Ovary (tissue), 9 donors: ENCODE measurements around the gene PPL. TPM values are rescaled to one million over a fixed set of nuclear protein-coding genes. Genes with fewer than 3 reads are reported as not detected.
"Not testable (repeated sequence)": the region's sequence is repeated elsewhere in the genome, so short reads cannot be mapped to it uniquely, and the experiment has no call there.

Experiments
- DNase-seq, 5 donors: peaks; one replicate each; pipeline ENCODE4 v3.0.0-alpha.2; 2019 to 2020
- H3K27ac ChIP-seq, 2 donors: fragments of 200-600 bp; one replicate each; pipeline versions ENCODE4 v1.5.1 to v1.8.0; 2019 to 2022
- H3K27me3 ChIP-seq: fragments of 200-600 bp; one replicate; pipeline ENCODE4 v1.8.0; 2022
- H3K36me3 ChIP-seq: fragments of 200-600 bp; sonication (generic); one replicate; pipeline ENCODE4 v1.5.1; 2019
- H3K4me1 ChIP-seq: one replicate; pipeline ENCODE4 v1.8.1; 2013; ENCODE audit warnings: mild to moderate bottlenecking, moderate library complexity; ENCODE audit not compliant: insufficient read depth
- H3K4me3 ChIP-seq: fragments of 200-600 bp; sonication (generic); one replicate; pipeline ENCODE4 v1.5.1; 2017
- H3K9me3 ChIP-seq, 2 donors: fragments of 200-600 bp in 1 of 2; sonication (generic) in 1 of 2; one replicate each; pipeline versions ENCODE4 v1.5.1 to v1.8.1; 2013 to 2019; ENCODE audit warnings: mild to moderate bottlenecking in 1 of 2, moderate library complexity in 1 of 2
- CTCF ChIP-seq, 3 donors: fragments of 450-650 bp in 2 of 3; fragments of 200-600 bp in 1 of 3; IDR thresholded peaks; one replicate each; pipeline versions ENCODE4 v1.5.1 to v1.8.0; 2016 to 2022; ENCODE audit warnings: antibody characterized with exemption in 3 of 3, mild to moderate bottlenecking in 1 of 3
- EP300 ChIP-seq: sonication (generic); formaldehyde crosslinking; IDR thresholded peaks from one replicate; pipeline ENCODE4 v1.6.1; 2017; ENCODE audit warnings: antibody characterized with exemption
- POLR2A ChIP-seq: fragments of 450-650 bp; IDR thresholded peaks from one replicate; pipeline ENCODE4 v1.6.1; 2017; ENCODE audit warnings: antibody characterized with exemption, mild to moderate bottlenecking, moderate library complexity
- WGBS, 3 donors: extraction: QIAGEN DNeasy Blood & Tissue Kit in 1 of 3; methylation state at CpG; one replicate each; pipeline versions ENCODE4 v1.1.5 to v1.1.7; 2013 to 2017; 5-methylcytosine and 5-hydroxymethylcytosine counted together
- intact Hi-C, 4 donors: fragments of 100-400 bp; cut with DNase I; formaldehyde crosslinking; loops; one replicate each; pipeline versions ENCODE4 v1.11.0 to v1.15.1; 2022 to 2023
- polyA plus RNA-seq, 2 donors: library from polyadenylated mRNA; stranded (reverse); fragments of 200-250 nt in 1 of 2; fragments of 350-450 nt in 1 of 2; fragmentation: Illumina TruSeq in 1 of 2; extraction: RNeasy Lipid Tissue Mini Kit (QIAGEN cat#74804) in 1 of 2; gene quantifications; one replicate each; pipeline ENCODE4 v1.2.3, GENCODE V29; 2013 to 2014
- total RNA-seq, 7 donors: library from RNA; depleted of rRNA in 2 of 7; stranded (reverse); fragments of >200 nt in 2 of 7; fragmentation: NEBNext Ultra II Directional in 3 of 7; extraction: Animal tissue kit (Norgen Biotek cat#: 25700) in 3 of 7; gene quantifications; one replicate each; pipeline versions ENCODE4 v1.1.0 to v1.2.4, GENCODE V29; 2016 to 2023
- donor health status: DM: no; HTN: no; CAD: no; lungs with moderate emphysema.
- donor health status: DM: no; HTN: no; CAD: no.
- donor health status: Bipolar disorder and iron deficiency.
- donor health status: DM: yes; HTN: yes; CAD: no.
- donor health status: DM: no; HTN: no; CAD: no.
- donor health status: DM: yes; HTN: yes; CAD: no.

PPL gene
- total and polyA plus RNA-seq, 9 donors = 4.2 to 37.8 (median 9.1) TPM

GRCh38 chr16:4898811-4899473, 38.0 kb downstream of the PPL start:
- H3K4me3 ChIP-seq = no peak overlapping the region
- no peaks in the 10 kb centered on the region for H3K27me3 ChIP-seq
- 91 to 95% (median 92%) methylated on average over 28 of the region's 28 CpGs for WGBS, 3 donors
- TF ChIP-seq EP300 (no peak), POLR2A (no peak), CTCF (IDR thresholded peaks at IDR 0.05) (no peak)
- H3K27ac ChIP-seq = no peak overlapping the region
- intact Hi-C loops = no loop called here
- H3K36me3 ChIP-seq = no peaks in the 10 kb centered on the region
- H3K4me1 ChIP-seq = no peaks in the 10 kb centered on the region
- H3K9me3 ChIP-seq = no peaks in the 10 kb centered on the region
- DNase-seq = no peak

GRCh38 chr16:4897328-4897727, 39.6 kb downstream of the PPL start:
- H3K27me3 ChIP-seq = no peaks in the 10 kb centered on the region
- no peak overlapping the region for H3K4me3 ChIP-seq
- no peaks in the 10 kb centered on the region for H3K9me3 ChIP-seq
- DNase-seq = no peak
- TF ChIP-seq EP300 (no peak), POLR2A (no peak), CTCF (IDR thresholded peaks at IDR 0.05) (no peak)
- intact Hi-C loops = no loop called here
- WGBS, 3 donors = 93 to 95% (median 95%) methylated on average over 5 to 7 of the region's 7 CpGs
- no peak overlapping the region for H3K27ac ChIP-seq
- H3K4me1 ChIP-seq = peaks cover 8% of the 10 kb centered on the region
- H3K36me3 ChIP-seq = no peaks in the 10 kb centered on the region

- DNase-seq, intact Hi-C loops, H3K27ac ChIP-seq, H3K27me3 ChIP-seq, H3K9me3 ChIP-seq, H3K36me3 ChIP-seq, H3K4me3 ChIP-seq: not testable (repeated sequence)
- WGBS, 3 donors = 88 to 92% (median 89%) methylated on average over 9 of the region's 9 CpGs
- peaks cover 12% of the 10 kb centered on the region for H3K4me1 ChIP-seq
These were observed 40.2 kb downstream of the PPL start for GRCh38 chr16:4896761-4897160.

- Histone ChIP-seq H3K4me1 (peaks cover 12% of the 10 kb centered on the region), H3K27ac (no peak overlapping the region), H3K36me3 (no peaks in the 10 kb centered on the region), H3K9me3 (no peaks in the 10 kb centered on the region), H3K4me3 (no peak overlapping the region), H3K27me3 (no peaks in the 10 kb centered on the region)
- intact Hi-C loops = no loop called here
- no peak for TF ChIP-seq EP300
- TF ChIP-seq CTCF (IDR thresholded peaks at IDR 0.05) = no peak
- no peak for TF ChIP-seq POLR2A
- WGBS, 3 donors = 83 to 87% (median 84%) methylated on average over 12 to 13 of the region's 13 CpGs
- no peak for DNase-seq
These were observed 41.6 kb downstream of the PPL start for GRCh38 chr16:4895366-4895765.

GRCh38 chr16:4894276-4895150, 42.4 kb downstream of the PPL start:
- WGBS, 3 donors = 74 to 76% (median 76%) methylated on average over 17 to 22 of the region's 22 CpGs
- DNase-seq = no peak
- intact Hi-C loops = no loop called here
- no peak overlapping the region for H3K27ac ChIP-seq
- peaks cover 12% of the 10 kb centered on the region for H3K4me1 ChIP-seq
- H3K36me3 ChIP-seq = no peaks in the 10 kb centered on the region
- TF ChIP-seq EP300 (no peak), CTCF (IDR thresholded peaks at IDR 0.05) (no peak), POLR2A (no peak)
- H3K27me3 ChIP-seq = no peaks in the 10 kb centered on the region
- no peaks in the 10 kb centered on the region for H3K9me3 ChIP-seq
- H3K4me3 ChIP-seq = no peak overlapping the region
